Measurements from ENCODE around the gene ZCWPW1.
"Not testable (repeated sequence)": the region's sequence is repeated elsewhere in the genome, so short reads cannot be mapped to it uniquely, and the experiment has no call there.

Gene ZCWPW1

DNA sequence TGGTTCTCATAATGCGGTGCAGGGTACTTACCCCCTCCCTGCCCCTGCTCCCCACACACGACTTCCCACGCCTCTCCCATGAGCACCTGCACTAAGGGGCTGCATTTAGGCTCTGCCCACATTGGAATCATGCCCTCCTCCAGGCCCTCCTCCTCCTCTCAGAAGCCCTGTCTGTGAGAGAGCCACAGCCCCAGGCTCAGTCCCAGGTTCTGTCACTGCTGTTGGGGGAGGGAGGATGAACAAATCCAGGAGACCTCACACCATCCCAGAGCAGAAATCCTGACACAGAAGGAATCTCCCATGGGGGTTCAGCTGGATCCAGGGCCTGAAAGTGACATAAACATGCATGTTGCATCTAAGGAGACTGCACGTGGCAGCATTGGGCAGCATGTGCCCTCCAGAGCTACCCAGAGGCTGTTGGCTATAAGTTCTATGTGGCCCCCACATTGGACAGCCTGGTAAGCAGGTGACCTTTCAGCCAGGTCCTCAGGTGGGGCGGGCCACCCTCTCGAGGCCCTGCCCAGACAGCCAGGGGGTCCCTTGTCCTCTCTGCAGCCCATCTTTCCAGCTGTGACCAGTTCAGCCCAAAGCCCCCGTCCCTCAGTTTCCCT is 56.8 kb downstream of the ZCWPW1 start:
- no peak for DNase-seq

DNA sequence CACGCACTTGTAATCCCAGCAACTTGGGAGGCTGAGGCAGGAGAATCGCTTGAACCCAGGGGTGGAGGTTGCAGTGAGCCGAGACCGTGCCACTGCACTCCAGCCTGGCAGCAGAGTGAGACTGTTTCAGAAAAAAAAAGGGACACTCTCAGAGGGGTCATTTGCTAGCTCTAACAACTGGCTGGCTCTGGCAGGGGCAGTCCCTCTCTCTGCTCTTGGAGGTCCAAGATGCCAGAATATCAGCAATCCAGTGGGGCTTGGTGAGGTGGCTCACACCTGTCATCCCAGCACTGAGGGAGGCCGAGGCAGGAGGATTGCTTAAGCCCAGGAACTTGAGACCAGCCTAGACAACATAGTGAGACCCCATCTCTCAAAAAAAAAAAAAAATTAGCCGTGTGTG is 57.8 kb downstream of the ZCWPW1 start:
- DNase-seq, result no peak

DNA sequence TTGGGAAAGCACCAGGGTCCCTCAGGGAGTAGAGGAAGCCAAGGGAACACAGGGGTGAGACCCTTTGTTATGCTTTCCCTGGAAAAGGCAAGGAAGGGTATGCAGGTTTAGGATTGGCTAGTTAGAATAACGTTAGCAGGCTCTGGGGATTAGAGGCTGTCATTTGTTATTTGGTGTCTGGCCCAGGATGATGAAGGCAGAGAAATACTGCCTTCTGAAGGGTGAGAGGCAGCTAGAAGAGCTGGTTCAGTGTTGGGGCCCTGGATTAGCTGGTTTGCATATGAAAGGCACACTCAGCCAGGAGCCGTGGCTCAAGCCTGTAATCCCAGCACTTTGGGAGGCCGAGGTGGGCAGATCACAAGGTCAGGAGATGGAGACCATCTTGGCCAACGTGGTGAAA is 58.2 kb downstream of the ZCWPW1 start:
- DNase-seq, result no peak

DNA sequence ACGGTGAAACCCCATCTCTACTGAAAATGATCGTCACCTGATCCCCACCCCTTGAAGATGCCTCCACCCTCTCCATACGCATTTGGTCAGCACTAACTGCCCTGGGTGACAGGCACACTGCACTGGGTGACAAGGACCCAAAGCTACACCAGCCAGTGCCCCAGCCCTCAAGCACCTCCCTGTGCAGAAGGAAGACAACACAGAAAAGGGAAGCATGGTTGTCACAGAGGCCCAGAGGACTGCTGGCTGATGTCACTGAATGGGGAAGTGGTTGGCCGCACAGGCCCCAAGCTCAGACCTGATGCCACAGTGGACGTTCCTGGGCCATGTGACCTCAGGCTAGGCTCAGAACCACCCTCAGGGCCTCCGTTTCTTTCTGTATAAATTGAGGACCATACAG is 59.4 kb downstream of the ZCWPW1 start:
- no peak for DNase-seq

DNA sequence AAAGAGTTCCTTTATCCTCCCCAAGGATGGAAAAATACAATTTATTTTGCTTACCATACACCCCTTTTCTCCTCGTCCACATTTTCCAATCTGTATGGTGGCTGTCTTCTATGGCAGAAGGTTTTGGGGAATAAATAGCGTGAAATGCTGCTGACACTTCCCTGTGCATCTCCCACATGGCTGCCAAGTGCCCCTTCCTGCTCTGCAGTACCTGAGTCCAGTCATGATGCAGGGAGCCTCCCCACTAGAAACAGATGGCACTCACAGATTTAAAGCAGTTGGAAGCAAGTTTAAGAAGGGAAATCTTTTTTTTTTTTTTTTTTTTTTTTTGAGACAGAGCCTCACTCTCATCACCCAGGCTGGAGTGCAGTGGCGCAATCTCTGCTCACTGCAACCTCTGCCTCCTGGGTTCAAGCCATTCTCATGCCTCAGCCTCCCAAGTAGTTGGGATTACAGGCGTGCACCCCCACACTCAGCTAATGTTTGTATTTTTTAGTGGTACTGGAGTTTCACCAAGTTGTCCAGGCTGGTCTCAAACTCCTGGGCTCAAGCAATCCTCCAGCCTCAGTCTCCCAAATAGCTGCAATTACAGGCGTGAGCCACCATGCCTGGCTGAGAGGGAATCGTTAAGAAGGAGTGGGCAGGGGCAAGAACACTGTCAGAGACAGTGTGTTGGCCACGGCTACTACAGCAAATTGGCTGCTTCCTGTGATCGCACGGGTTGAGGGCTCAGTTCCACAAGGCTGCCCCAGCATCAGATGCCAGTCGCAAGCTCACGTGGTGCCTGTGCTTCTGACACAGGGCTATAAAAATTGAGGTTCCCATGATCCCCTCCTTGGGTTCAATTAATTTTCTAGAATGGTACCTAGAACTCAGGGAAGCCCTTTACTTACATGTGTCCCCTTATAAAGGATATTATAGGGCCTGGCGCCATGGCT is 60.6 kb downstream of the ZCWPW1 start:
- no peak for DNase-seq

DNA sequence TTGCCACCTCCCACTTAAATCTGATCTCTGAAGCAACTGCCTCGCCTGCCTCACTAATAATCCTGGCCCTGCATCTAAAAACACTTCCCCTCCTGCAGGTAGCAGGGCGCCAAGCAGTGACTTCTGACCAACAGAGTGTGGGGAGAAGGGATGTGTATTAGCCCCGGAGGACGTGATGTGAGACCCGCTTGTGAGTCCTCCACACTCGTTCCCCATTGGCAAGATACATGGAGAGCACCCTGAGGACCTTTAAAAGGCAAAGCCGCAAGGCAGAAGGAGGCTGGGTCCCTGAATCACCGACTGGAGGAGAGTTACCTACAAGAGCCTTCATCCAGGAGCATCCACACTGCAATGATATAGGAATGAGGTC is 61.3 kb downstream of the ZCWPW1 start:
- no peak for DNase-seq

DNA sequence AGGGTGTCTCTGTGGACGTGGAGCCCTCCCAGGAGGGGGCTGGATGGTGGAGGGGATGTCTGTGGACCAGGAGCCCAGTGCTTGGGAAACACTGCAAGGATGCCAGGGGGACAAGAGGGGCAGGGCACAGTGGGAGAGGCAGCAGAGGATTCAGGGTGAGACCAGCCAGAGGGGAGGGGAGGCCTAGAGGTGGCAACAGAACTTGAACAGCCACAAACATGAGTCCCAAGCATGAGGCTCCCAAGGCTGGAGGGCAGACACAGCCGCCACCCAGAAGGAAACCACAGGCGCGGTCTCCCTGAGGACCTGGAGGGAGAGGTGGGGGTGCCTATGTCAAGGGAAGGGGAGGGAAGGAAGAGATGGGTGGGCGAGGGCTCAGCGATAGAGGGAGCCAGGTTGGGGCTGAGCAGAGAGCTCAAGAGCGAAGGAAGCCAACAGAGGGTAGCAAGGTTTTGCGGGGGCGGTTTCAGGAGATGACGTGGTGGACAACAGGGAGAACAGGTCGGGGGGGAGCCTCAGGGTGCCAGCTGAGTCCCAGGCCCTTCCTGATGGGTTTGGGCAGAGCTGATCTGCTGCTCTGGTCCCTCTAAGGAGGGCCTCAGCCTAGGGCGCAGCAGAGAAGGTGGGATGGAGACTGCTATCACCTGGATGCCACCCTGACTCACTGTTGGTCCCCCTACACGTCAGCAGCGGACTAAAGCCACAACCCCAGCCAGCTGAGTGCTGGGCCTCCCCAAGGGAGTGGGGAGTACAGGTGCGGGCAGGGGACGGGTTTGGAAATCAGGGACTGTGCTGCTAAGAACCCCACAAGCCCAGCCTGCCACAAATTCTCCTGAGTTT is 61.9 kb downstream of the ZCWPW1 start:
- DNase-seq, result peak; percentile 27

DNA sequence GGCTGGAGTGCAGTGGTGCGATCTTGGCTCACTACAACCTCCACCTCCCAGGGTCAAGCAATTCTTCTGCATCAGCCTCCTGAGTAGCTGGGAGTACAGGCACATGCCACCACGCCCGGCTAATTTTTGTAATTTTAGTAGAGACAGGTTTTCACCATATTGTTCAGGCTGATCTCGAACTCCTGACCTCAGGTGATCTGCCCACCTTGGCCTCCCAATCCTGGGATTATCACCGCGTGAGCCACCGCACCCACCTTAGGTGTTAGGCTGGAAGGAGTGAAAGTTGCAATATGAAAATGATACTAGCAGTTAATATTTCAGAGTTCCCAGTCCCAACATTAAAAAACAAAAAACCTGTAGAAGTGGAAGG is 62.5 kb downstream of the ZCWPW1 start:
- DNase-seq, result not testable (repeated sequence)

DNA sequence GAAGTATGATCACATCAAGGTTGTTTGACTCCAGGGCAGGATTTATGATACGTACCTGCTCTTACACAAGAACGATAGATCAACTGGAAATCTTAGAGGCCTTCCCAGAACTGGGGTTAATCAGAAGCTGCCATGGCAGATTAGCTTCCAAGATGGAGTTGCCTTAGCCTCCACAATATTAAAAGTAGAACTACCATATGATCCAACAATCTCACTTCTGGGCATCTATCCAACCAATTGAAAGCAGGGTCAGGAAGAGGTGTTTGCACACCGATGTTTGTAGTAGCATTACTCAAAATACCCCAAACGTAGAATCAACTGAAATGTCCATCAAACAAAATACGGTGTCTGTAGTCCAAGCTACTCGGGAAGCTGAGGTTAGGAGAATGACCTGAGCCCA is 64.0 kb downstream of the ZCWPW1 start:
- no peak for DNase-seq

DNA sequence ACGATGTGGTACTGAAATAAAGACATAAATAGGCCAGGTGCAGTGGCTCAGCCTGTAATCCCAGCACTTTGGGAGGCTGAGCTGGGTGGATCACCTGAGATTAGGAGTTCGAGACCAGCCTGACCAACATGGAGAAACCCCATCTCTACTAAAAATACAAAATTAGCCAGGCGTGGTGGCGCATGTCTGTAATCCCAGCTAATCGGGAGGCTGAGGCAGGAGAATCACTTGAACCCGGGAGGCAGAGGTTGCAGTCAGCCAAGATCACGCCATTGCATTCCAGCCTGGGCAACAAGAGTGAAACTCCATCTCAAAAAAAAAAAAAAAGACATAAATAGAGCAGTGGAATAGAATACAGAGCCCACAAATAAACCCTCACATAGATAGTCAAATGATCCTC is 64.7 kb downstream of the ZCWPW1 start:
- DNase-seq, result not testable (repeated sequence)

DNA sequence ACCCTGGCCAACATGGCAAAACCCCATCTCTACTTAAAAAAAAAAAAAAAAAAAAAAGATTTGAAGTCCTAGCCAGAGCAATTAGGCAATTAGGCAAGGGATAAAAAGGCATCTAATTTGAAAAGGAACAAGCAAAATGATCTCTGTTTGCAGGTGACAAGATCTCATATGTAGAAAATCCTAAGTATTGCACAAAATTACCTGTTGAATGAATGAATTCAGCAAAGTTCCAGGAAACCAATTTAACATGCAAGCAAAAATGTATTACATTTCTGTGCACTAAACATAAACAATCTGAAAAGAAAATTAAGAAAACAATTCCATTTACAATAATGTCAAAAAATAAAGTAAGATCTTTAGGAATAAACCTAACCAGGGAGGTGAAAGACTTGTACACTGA is 65.4 kb downstream of the ZCWPW1 start:
- no peak for DNase-seq

DNA sequence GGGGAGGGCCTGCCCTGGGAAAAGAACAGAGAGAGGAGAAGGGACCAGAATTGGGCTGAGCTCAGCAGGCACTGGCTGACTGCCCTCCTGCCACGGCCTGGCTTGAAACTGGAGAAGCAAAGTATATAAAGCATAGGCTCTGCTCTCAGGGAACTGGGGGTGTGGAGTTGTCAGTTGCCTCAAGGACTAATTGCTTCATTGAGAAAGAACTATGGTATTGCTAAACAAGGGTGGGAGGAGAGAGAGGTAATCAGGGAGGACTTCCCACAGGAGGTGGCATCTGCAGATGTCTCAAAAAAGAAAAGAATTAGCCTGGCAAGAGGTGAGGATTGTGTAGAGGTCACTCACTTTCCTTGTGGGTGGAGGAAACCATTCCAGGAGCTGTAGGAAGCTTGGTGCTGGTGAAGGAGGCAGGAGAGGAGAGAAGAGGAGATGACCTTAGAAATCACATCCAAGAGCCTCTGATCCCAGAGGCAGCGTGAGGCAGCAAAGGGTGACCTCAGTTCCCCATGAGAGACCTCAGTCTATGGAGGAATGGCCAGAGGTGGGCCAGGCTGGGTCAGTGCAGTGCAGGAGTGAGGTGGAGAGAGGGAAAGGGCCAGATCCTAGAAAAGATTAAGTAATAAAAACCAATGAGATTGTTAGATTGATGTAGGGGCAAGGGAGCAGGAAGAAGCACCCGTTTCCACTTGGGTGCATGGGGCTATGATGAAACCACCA is 68.2 kb downstream of the ZCWPW1 start:
- DNase-seq, result no peak

DNA sequence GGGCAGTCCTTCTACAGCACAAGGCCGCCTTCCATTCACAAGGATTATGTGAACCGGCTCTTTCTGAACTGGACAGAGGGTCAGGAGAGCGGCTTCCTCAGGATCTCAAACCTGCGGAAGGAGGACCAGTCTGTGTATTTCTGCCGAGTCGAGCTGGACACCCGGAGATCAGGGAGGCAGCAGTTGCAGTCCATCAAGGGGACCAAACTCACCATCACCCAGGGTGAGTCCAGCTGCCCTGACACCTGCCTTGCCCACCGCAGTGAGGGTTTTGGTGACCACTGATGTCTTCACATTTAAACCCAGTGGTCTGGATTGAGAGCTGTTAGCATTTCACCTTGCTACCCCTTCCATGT is 69.7 kb downstream of the ZCWPW1 start:
- DNase-seq, result no peak

DNA sequence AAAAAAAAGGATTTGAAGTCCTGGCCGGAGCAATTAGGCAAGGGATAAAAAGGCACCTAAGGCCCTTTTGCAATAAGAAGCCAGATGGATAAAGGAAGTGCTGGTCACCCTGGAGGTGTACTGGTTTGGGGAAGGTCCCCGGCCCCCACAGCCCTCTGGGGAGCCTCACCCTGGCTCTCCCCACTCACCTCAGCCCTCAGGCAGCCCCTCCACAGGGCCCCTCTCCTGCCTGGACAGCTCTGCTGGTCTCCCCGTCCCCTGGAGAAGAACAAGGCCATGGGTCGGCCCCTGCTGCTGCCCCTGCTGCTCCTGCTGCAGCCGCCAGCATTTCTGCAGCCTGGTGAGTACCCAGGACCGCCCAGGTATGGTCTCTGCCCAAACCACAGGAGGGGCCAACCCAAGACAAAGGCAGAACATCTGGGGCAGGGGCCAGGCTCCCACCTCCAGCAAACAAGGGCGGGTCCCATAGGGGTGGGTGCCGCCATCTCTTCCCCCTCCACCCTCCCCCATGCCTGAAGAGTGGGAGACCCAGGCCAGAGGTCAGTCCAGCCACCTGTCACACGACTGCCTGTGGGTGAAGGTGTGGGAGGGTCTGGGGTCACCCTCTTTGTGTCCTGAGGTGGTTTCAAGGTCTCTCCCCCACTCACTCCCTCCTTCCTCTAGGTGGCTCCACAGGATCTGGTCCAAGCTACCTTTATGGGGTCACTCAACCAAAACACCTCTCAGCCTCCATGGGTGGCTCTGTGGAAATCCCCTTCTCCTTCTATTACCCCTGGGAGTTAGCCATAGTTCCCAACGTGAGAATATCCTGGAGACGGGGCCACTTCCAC is 70.3 kb downstream of the ZCWPW1 start, which contains the start of gene PILRB:
TSS of gene PILRB (plus strand) at position 91 of the 830 bp plus-strand sequence. CDS start at position 277, 186 bp downstream.
- DNase-seq, result no peak

DNA sequence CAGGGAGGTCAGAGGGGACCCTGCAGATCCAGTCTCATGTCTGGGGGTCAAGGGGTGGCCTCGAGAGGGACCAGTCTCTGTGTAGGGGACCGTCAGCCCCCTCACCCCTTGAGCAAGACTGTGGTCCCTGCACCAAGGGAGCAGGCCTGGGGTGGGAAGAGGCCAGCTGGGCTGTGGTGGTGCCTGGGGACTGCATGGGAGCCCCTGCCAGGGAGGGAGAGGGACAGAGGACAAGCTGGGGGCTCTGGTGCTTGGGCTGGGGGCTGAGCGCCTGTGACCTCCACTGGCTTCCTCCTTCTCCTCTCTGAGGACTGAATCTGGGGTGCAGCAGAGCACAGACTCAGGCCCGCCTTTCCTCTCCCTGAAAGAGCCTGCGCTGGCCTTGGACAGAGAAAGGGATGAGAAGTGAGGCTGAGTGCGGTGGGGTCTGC is 71.4 kb downstream of the ZCWPW1 start:
- DNase-seq, result no peak

DNA sequence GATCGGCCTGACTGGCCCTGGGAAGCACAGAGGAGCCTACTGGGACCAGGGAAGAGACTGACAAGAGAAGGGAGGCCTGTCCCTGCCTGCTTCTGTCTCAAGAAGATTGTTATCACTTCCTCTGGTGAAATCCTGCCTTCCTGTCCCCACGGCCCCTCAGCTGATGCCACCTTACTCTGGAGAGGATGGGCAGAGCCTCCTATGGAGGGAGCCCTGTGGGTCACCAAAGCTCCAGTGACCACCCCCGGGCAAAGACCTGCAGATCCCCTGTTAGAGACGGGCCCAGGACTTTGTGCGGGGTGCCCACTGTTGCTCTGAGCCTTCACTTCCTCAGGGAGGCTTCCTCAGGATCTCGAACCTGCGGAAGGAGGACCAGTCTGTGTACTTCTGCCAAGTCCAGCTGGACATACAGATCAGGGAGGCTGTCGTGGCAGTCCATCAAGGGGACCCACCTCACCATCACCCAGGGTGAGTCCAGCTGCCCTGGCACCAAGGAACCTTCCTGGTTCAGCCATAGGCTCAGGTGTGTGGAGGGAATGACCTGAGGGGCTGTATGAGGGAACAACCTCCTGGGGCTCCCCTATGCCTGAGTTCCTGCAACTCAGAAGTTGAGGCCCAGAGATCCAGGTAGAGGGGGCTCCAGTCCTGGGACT is 72.0 kb downstream of the ZCWPW1 start:
- DNase-seq, result no peak

DNA sequence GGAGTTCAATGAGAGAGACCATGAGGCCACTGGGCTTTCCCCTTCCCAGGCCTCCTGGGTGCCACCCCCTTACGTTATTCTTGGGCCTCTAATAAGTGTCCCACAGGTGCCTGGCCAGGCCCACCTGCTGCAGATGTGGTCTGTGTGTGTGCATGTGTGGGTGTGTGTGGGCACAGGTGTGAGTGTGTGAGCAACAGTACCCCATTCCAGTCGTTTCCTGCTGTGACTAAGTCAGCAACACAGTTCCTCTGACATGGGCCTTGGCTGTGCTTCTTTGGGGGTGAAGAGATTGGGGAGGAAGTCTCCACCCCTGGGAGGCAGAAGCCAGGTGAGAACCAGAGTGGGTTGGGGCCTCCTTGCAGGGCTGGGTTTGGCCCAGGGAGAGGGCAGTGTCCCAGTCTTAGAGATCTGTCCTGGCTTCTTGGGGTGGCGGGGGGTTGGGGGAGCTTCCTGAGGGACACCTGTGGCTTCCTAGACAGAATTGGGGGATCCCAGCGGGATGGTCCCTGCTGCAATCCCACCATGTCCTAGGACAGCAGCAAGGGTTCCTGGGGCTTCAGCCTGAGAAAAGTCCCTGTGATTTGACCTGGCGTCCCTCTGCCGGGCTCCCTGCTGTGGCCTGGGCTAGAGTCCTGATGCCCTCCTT is 74.7 kb downstream of the ZCWPW1 start:
- peak; percentile 48 for DNase-seq

DNA sequence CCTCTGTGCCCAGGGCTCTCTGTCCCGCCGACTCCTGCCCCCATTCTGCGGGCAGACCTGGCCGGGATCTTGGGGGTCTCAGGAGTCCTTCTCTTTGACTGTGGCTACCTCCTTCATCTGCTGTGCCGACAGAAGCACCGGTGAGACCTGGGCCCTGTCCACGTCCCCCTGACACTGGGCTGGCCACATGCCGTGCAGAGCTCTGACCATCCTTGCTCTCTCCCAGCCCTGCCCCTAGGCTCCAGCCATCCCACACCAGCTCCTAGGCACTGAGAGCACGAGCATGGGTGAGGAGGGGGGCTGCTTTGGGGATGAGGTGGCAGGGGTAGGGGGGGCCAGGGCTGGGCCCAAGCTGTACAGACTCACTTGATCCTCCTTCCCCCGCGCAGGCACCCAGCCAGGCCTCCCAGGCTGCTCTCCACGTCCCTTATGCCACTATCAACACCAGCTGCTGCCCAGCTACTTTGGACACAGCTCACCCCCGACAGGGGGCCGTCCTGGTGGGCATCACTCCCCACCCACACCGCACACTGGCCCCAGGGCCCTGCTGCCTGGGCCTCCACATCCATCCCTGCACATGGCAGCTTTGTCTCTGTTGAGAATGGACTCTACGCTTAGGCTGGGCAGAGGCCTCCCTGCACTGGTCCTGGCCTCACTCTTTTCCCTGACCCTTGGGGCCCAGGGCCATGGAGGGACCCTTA is 75.4 kb downstream of the ZCWPW1 start:
- no peak for DNase-seq

DNA sequence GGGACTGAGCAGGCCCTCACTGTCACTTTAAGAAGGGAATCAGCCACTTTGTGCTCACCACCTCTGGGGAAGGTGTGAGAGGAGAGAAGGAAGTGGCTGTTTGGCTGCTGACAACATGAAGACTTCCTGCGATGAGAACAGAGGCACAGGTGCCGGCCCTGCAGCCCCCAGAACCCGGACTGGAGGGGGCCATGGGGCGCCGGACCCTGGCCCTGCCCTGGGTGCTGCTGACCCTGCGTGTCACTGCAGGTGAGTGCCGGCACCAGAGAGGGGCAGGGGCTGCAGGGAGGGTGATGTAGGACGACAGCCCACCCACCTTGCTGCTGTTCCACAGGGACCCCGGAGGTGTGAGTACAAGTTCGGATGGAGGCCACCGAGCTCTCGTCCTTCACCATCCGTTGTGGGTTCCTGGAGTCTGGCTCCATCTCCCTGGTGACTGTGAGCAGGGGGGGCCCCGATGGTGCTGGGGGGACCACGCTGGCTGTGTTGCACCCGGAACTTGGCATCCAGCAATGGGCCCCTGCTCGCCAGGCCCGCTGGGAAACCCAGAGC is 76.2 kb downstream of the ZCWPW1 start:
- not testable (repeated sequence) for DNase-seq

DNA sequence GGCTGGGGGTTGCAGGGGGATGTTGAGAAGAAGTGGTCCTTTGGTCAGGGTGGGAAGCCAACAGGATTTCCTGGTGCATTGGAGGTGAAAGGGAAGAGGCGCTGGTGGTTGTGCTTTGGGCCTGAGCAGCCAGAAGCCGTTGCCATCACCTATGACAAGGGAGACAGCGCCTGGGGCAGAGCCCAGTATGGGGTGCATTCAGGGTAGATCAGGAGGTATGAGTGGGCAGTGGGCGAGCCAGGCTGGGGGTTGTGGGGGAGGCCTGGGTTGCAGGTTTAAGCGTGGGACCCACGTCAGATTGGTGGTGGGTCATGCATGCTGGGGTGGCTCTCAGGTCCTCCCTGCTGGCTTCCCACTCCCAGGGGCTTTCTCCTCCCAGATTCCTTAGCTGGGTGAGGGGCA is 76.8 kb downstream of the ZCWPW1 start:
- no peak for DNase-seq
